ENCODE measurements around the gene PHTF1. TPM values are rescaled to one million over a fixed set of nuclear protein-coding genes. Genes with fewer than 3 reads are reported as not detected.

PHTF1 gene
- total RNA-seq, 1 experiment from 2014 or later = 8.4 TPM

- Mint-ChIP-seq H3K27me3 (ENCODE audit: insufficient read depth, unreplicated experiment) (no peaks in the 10 kb centered on the region), H3K9me3 (ENCODE audit: unreplicated experiment) (no peaks in the 10 kb centered on the region), H3K4me1 (ENCODE audit: insufficient read depth, unreplicated experiment) (peaks cover 5% of the 10 kb centered on the region), H3K4me3 (ENCODE audit: unreplicated experiment) (no peak overlapping the region), H3K36me3 (ENCODE audit: insufficient read depth, unreplicated experiment) (no peaks in the 10 kb centered on the region), H3K27ac (ENCODE audit: low read depth, unreplicated experiment) (no peak overlapping the region)
- POLR2A ChIA-PET = interaction anchor here (0.7 to 1.0 kb wide), 3 partner anchors 202 to 525 kb away, joined by 3 read pairs; no protein-coding TSS in a partner anchor
- CTCF ChIA-PET = interaction anchor here (0.7 to 1.8 kb wide), 3 partner anchors 37 to 513 kb away, joined by 3 to 5 read pairs (median 4); no protein-coding TSS in a partner anchor
- no TSS peak for BruUV-seq (replicated peaks)
- intact Hi-C loops (cut with micrococcal nuclease) = no loop called here
- no peak for DNase-seq (ENCODE audit: unreplicated experiment)
- no peak for TF ChIP-seq CTCF (IDR thresholded peaks at IDR 0.05; ENCODE audit: unreplicated experiment)
Measured at GRCh38 chr1:113653741-113654140, 105.5 kb downstream of the PHTF1 start.

GRCh38 chr1:113652771-113653170 is 106.5 kb downstream of the PHTF1 start:
- no peaks in the 10 kb centered on the region for H3K36me3 Mint-ChIP-seq (ENCODE audit: insufficient read depth, unreplicated experiment)
- no peaks in the 10 kb centered on the region for H3K9me3 Mint-ChIP-seq (ENCODE audit: unreplicated experiment)
- no peak overlapping the region for H3K4me3 Mint-ChIP-seq (ENCODE audit: unreplicated experiment)
- no peak overlapping the region for H3K27ac Mint-ChIP-seq (ENCODE audit: low read depth, unreplicated experiment)
- peak; percentile 56 for DNase-seq (ENCODE audit: unreplicated experiment)
- CTCF ChIA-PET = interaction anchor here (0.8 kb wide), 1 partner anchor 163 kb away, joined by 6 read pairs; no protein-coding TSS in a partner anchor
- TF ChIP-seq CTCF (IDR thresholded peaks at IDR 0.05; ENCODE audit: unreplicated experiment) = no peak
- BruUV-seq (replicated peaks) = no TSS peak
- H3K27me3 Mint-ChIP-seq (ENCODE audit: insufficient read depth, unreplicated experiment) = no peaks in the 10 kb centered on the region
- POLR2A ChIA-PET = interaction anchor here (0.5 to 1.4 kb wide), 8 partner anchors 7 to 453 kb away, joined by 3 to 4 read pairs (median 3); partner anchors contain the start of gene RSBN1
- intact Hi-C loops (cut with micrococcal nuclease) = no loop called here
- H3K4me1 Mint-ChIP-seq (ENCODE audit: insufficient read depth, unreplicated experiment) = peaks cover 5% of the 10 kb centered on the region

GRCh38 chr1:113648478-113648877 is 110.8 kb downstream of the PHTF1 start:
- Mint-ChIP-seq H3K36me3 (ENCODE audit: insufficient read depth, unreplicated experiment) (peaks cover 6% of the 10 kb centered on the region), H3K4me3 (ENCODE audit: unreplicated experiment) (no peak overlapping the region), H3K4me1 (ENCODE audit: insufficient read depth, unreplicated experiment) (peaks cover 11% of the 10 kb centered on the region), H3K27ac (ENCODE audit: low read depth, unreplicated experiment) (no peak overlapping the region), H3K9me3 (ENCODE audit: unreplicated experiment) (no peaks in the 10 kb centered on the region), H3K27me3 (ENCODE audit: insufficient read depth, unreplicated experiment) (no peaks in the 10 kb centered on the region)
- POLR2A ChIA-PET = no interaction called here
- no peak for TF ChIP-seq CTCF (IDR thresholded peaks at IDR 0.05; ENCODE audit: unreplicated experiment)
- CTCF ChIA-PET = no interaction called here
- DNase-seq (ENCODE audit: unreplicated experiment) = no peak
- intact Hi-C loops (cut with micrococcal nuclease) = no loop called here
- BruUV-seq (replicated peaks) = no TSS peak

- intact Hi-C loops (cut with micrococcal nuclease) = no loop called here
- Mint-ChIP-seq H3K9me3 (ENCODE audit: unreplicated experiment) (no peaks in the 10 kb centered on the region), H3K27ac (ENCODE audit: low read depth, unreplicated experiment) (no peak overlapping the region), H3K4me3 (ENCODE audit: unreplicated experiment) (no peak overlapping the region), H3K27me3 (ENCODE audit: insufficient read depth, unreplicated experiment) (no peaks in the 10 kb centered on the region), H3K4me1 (ENCODE audit: insufficient read depth, unreplicated experiment) (peaks cover 6% of the 10 kb centered on the region), H3K36me3 (ENCODE audit: insufficient read depth, unreplicated experiment) (peaks cover 6% of the 10 kb centered on the region)
- BruUV-seq (replicated peaks) = no TSS peak
- ChIA-PET POLR2A (no interaction called here), CTCF (no interaction called here)
- DNase-seq (ENCODE audit: unreplicated experiment) = no peak
- no peak for TF ChIP-seq CTCF (IDR thresholded peaks at IDR 0.05; ENCODE audit: unreplicated experiment)
Measured at GRCh38 chr1:113647164-113647563, 112.1 kb downstream of the PHTF1 start.

Other genes starting within 250 kb of the PHTF1 start
- 11.8 and 15.7 TPM in 2 replicates for gene RSBN1, start 53.0 kb upstream of the PHTF1 start, total RNA-seq (2022)
- 0.42 and 0.89 TPM in 2 replicates for gene PTPN22, start 112.2 kb upstream of the PHTF1 start, total RNA-seq (2022)
- gene BCL2L15, start 128.1 kb upstream of the PHTF1 start, total RNA-seq (2022) = 0.27 and 2.3 TPM in 2 replicates
- 20.4 and 21.3 TPM in 2 replicates for gene AP4B1, start 145.3 kb upstream of the PHTF1 start, total RNA-seq (2022)
- gene DCLRE1B, start 145.8 kb upstream of the PHTF1 start, total RNA-seq (2022) = 6.9 and 8.1 TPM in 2 replicates
- gene HIPK1, start 169.8 kb upstream of the PHTF1 start, total RNA-seq (2022) = 46.7 and 50.2 TPM in 2 replicates
- 0.20 and 0.30 TPM in 2 replicates for gene OLFML3, start 220.0 kb upstream of the PHTF1 start, total RNA-seq (2022)